HepG2 (cell line): ENCODE results near the gene NGRN. TPM values are rescaled to one million over a fixed set of nuclear protein-coding genes. Genes with fewer than 3 reads are reported as not detected.

Experiments used
- CEBPB ChIP-seq: IDR thresholded peaks from 2 replicates; pipeline ENCODE4 v1.6.1; 2011; ENCODE audit warnings: low read depth, low read length, improper control_type of control experiment, borderline replicate concordance
- CSRNP1 ChIP-seq: sonication (generic); formaldehyde crosslinking; IDR thresholded peaks from 2 replicates; pipeline ENCODE4 v1.8.1; 2023; ENCODE audit warnings: mild to moderate bottlenecking, missing genetic modification reagents
- HMGXB3 ChIP-seq: sonication (generic); formaldehyde crosslinking; IDR thresholded peaks from 2 replicates; pipeline ENCODE4 v1.4.0; 2020; ENCODE audit warnings: missing genetic modification reagents, borderline replicate concordance
- KDM4B ChIP-seq: sonication (generic); formaldehyde crosslinking; IDR thresholded peaks from 2 replicates; pipeline ENCODE4 v1.4.0; 2020; ENCODE audit warnings: missing genetic modification reagents
- MED1 ChIP-seq: sonication (generic); formaldehyde crosslinking; IDR thresholded peaks from 2 replicates; pipeline ENCODE4 v1.4.0; 2020; ENCODE audit warnings: missing genetic modification reagents
- SIN3A ChIP-seq: IDR thresholded peaks from 2 replicates; pipeline ENCODE4 v1.6.1; 2011; ENCODE audit warnings: low read depth, mild to moderate bottlenecking, control low read depth, low read length, borderline replicate concordance
- SP4 ChIP-seq: sonication (generic); formaldehyde crosslinking; IDR thresholded peaks from 2 replicates; pipeline ENCODE4 v1.8.1; 2023; ENCODE audit warnings: mild to moderate bottlenecking, missing genetic modification reagents
- XRCC5 ChIP-seq: fragments of 200-400 bp; formaldehyde crosslinking; optimal IDR thresholded peaks from 2 replicates; pipeline ENCODE3; 2017; ENCODE audit warnings: mild to moderate bottlenecking, low read length
- ZKSCAN8 ChIP-seq: IDR thresholded peaks from 2 replicates; pipeline ENCODE4 v1.6.1; 2016; ENCODE audit warnings: borderline replicate concordance, missing genetic modification reagents, missing compliant biosample characterization
- ZNF256 ChIP-seq: sonication (generic); formaldehyde crosslinking; conservative IDR thresholded peaks from 2 replicates; pipeline ENCODE4 v1.4.0; 2020; ENCODE audit warnings: missing genetic modification reagents
- ZSCAN31 ChIP-seq: sonication (generic); formaldehyde crosslinking; IDR thresholded peaks from 2 replicates; pipeline ENCODE4 v1.5.0; 2020; ENCODE audit warnings: low read depth, mild to moderate bottlenecking, missing genetic modification reagents
- polyA plus RNA-seq, 8 experiments: library from polyadenylated mRNA; depleted of rRNA in 3 of 8; stranded (reverse) in 7 of 8; unstranded in 1 of 8; fragments of >200 nt; fragmentation: Illumina TruSeq in 4 of 8; extraction: Trizol in 4 of 8; gene quantifications; 2 replicates each; pipeline versions ENCODE4 v1.2.1 to v1.2.3, GENCODE V29; 2011 to 2016; ENCODE audit warnings: low read depth in 4 of 8, missing spikeins in 1 of 8, mixed read lengths in 1 of 8; ENCODE audit not compliant: insufficient read depth in 1 of 8
- total RNA-seq, 5 experiments: library from RNA; depleted of rRNA; stranded (reverse); fragments of >200 nt; fragmentation: Illumina TruSeq; extraction: Trizol; gene quantifications; 2 replicates each; pipeline ENCODE4 v1.2.3, GENCODE V29; 2016; ENCODE audit warnings: low read depth in 1 of 5
- TF ChIP-seq, protein P1 (sequence below): sonication (generic); formaldehyde crosslinking; IDR thresholded peaks from 2 replicates; pipeline ENCODE4 v1.4.0; 2020; ENCODE audit warnings: missing genetic modification reagents
- TF ChIP-seq, protein P2 (sequence below): sonication (generic); formaldehyde crosslinking; IDR thresholded peaks from 2 replicates; pipeline ENCODE4 v1.9.0; 2021; ENCODE audit warnings: missing genetic modification reagents, borderline replicate concordance
- TF ChIP-seq, protein P3 (sequence below): sonication (generic); formaldehyde crosslinking; IDR thresholded peaks from 2 replicates; pipeline ENCODE4 v1.4.0; 2020; ENCODE audit warnings: mild to moderate bottlenecking, missing genetic modification reagents
- TF ChIP-seq, protein P4 (sequence below): sonication (generic); formaldehyde crosslinking; IDR thresholded peaks from 2 replicates; pipeline ENCODE4 v1.4.0; 2020; ENCODE audit warnings: missing genetic modification reagents

The NGRN gene
- total and polyA plus RNA-seq, 2 of the 13 experiments (the other 11 are each of a cell fraction or from before 2014, with no cell fraction given) = 39.8 to 63.7 TPM

DNA sequence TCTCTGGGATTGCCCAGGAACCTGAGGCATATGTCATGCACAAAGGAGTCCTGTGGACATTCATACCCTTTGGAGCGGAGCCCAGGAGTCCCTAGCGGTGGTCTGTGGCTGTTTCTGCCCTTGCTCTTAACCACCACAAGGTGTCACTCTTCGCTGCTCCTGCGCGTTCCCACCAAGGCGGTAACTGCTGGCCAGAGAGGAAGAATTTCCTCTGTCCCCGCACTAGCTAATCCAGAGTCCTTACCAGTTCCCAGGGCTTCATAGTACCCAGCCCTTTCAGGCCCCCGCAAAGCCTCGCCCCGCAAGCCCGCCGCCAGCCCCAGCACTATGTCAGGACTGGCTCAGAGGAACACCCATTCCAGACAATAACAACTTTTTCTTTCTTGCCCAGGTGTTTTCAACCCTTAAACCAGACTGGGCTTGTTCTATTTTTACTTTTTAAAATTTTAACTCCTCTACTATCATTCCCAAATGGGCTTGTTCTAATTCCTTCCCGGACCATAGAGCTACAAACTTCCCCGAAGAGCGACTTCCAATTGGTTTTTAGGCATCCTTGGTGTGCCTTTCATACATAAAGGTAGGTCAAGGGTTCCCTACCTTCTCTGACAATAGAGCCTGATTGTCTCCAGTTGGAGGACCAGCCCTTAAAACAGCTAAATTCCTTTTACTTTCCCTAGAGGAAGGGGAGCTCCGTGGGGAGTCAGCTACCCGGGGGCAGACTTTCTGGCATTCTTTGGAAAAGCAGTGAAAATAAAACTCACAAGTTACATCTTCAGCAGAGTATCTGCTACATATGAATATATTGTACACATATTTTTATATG, 54.8 kb downstream of the NGRN start (continued):
- TF ChIP-seq, protein P1, sequence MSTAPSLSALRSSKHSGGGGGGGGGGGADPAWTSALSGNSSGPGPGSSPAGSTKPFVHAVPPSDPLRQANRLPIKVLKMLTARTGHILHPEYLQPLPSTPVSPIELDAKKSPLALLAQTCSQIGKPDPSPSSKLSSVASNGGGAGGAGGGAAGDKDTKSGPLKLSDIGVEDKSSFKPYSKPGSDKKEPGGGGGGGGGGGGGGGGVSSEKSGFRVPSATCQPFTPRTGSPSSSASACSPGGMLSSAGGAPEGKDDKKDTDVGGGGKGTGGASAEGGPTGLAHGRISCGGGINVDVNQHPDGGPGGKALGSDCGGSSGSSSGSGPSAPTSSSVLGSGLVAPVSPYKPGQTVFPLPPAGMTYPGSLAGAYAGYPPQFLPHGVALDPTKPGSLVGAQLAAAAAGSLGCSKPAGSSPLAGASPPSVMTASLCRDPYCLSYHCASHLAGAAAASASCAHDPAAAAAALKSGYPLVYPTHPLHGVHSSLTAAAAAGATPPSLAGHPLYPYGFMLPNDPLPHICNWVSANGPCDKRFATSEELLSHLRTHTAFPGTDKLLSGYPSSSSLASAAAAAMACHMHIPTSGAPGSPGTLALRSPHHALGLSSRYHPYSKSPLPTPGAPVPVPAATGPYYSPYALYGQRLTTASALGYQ (CRISPR knock-in tag) = no peak
- TF ChIP-seq, protein P2, sequence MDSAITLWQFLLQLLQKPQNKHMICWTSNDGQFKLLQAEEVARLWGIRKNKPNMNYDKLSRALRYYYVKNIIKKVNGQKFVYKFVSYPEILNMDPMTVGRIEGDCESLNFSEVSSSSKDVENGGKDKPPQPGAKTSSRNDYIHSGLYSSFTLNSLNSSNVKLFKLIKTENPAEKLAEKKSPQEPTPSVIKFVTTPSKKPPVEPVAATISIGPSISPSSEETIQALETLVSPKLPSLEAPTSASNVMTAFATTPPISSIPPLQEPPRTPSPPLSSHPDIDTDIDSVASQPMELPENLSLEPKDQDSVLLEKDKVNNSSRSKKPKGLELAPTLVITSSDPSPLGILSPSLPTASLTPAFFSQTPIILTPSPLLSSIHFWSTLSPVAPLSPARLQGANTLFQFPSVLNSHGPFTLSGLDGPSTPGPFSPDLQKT = no peak
- no peak for TF ChIP-seq SIN3A
- no peak for TF ChIP-seq ZKSCAN8 (CRISPR knock-in tag)
- TF ChIP-seq, protein P3, sequence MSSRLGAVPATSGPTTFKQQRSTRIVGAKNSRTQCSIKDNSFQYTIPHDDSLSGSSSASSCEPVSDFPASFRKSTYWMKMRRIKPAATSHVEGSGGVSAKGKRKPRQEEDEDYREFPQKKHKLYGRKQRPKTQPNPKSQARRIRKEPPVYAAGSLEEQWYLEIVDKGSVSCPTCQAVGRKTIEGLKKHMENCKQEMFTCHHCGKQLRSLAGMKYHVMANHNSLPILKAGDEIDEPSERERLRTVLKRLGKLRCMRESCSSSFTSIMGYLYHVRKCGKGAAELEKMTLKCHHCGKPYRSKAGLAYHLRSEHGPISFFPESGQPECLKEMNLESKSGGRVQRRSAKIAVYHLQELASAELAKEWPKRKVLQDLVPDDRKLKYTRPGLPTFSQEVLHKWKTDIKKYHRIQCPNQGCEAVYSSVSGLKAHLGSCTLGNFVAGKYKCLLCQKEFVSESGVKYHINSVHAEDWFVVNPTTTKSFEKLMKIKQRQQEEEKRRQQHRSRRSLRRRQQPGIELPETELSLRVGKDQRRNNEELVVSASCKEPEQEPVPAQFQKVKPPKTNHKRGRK (CRISPR knock-in tag) = no peak
- TF ChIP-seq CEBPB = no peak
- no peak for TF ChIP-seq CSRNP1
- peak; percentile 24; the same call in 1 of the 2 replicates for TF ChIP-seq HMGXB3 (CRISPR knock-in tag)
- TF ChIP-seq, protein P4, sequence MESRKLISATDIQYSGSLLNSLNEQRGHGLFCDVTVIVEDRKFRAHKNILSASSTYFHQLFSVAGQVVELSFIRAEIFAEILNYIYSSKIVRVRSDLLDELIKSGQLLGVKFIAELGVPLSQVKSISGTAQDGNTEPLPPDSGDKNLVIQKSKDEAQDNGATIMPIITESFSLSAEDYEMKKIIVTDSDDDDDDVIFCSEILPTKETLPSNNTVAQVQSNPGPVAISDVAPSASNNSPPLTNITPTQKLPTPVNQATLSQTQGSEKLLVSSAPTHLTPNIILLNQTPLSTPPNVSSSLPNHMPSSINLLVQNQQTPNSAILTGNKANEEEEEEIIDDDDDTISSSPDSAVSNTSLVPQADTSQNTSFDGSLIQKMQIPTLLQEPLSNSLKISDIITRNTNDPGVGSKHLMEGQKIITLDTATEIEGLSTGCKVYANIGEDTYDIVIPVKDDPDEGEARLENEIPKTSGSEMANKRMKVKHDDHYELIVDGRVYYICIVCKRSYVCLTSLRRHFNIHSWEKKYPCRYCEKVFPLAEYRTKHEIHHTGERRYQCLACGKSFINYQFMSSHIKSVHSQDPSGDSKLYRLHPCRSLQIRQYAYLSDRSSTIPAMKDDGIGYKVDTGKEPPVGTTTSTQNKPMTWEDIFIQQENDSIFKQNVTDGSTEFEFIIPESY = no peak
- no peak for TF ChIP-seq ZSCAN31 (CRISPR knock-in tag)
- no peak; the same call in 1 of the 2 replicates for TF ChIP-seq KDM4B
- TF ChIP-seq XRCC5 = peak; percentile 69
- 0 out of 2 replicates have a peak, but pooled peaks have one; percentile 38 for TF ChIP-seq SP4
- TF ChIP-seq MED1 = peak; percentile 29; the same call in 1 of the 2 replicates
- peak; percentile 98 for TF ChIP-seq ZNF256 (CRISPR knock-in tag)
